Ovary (tissue), 3 donors: ENCODE data around the gene SLIT1.

Source experiments
- EP300 ChIP-seq: sonication (generic); formaldehyde crosslinking; IDR thresholded peaks from one replicate; pipeline ENCODE4 v1.6.1; 2017; ENCODE audit warnings: antibody characterized with exemption
- POLR2A ChIP-seq: fragments of 450-650 bp; IDR thresholded peaks from one replicate; pipeline ENCODE4 v1.6.1; 2017; ENCODE audit warnings: antibody characterized with exemption, mild to moderate bottlenecking, moderate library complexity
- TF ChIP-seq, protein P1 (sequence below), 3 donors: fragments of 450-650 bp in 2 of 3; fragments of 200-600 bp in 1 of 3; IDR thresholded peaks; one replicate each; pipeline versions ENCODE4 v1.5.1 to v1.8.0; 2016 to 2022; ENCODE audit warnings: antibody characterized with exemption in 3 of 3, mild to moderate bottlenecking in 1 of 3
- donor health status: DM: no; HTN: no; CAD: no.

- no peak for TF ChIP-seq POLR2A
- TF ChIP-seq, protein P1, sequence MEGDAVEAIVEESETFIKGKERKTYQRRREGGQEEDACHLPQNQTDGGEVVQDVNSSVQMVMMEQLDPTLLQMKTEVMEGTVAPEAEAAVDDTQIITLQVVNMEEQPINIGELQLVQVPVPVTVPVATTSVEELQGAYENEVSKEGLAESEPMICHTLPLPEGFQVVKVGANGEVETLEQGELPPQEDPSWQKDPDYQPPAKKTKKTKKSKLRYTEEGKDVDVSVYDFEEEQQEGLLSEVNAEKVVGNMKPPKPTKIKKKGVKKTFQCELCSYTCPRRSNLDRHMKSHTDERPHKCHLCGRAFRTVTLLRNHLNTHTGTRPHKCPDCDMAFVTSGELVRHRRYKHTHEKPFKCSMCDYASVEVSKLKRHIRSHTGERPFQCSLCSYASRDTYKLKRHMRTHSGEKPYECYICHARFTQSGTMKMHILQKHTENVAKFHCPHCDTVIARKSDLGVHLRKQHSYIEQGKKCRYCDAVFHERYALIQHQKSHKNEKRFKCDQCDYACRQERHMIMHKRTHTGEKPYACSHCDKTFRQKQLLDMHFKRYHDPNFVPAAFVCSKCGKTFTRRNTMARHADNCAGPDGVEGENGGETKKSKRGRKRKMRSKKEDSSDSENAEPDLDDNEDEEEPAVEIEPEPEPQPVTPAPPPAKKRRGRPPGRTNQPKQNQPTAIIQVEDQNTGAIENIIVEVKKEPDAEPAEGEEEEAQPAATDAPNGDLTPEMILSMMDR (IDR thresholded peaks at IDR 0.05): no peak
- TF ChIP-seq EP300: no peak
Observed at GRCh38 chr10:97078261-97078937, 107.4 kb downstream of the SLIT1 start.
